Smooth muscle cell of the brain vasculature (primary cell): Measurements from ENCODE around the gene CNNM3.
"Not testable (repeated sequence)": the region's sequence is repeated elsewhere in the genome, so short reads cannot be mapped to it uniquely, and the experiment has no call there.

Experiments used
- DNase-seq: peaks from one replicate; pipeline ENCODE4 v3.0.0-alpha.2; 2012; ENCODE audit warnings: low read depth, low spot score

The CNNM3 gene

DNA sequence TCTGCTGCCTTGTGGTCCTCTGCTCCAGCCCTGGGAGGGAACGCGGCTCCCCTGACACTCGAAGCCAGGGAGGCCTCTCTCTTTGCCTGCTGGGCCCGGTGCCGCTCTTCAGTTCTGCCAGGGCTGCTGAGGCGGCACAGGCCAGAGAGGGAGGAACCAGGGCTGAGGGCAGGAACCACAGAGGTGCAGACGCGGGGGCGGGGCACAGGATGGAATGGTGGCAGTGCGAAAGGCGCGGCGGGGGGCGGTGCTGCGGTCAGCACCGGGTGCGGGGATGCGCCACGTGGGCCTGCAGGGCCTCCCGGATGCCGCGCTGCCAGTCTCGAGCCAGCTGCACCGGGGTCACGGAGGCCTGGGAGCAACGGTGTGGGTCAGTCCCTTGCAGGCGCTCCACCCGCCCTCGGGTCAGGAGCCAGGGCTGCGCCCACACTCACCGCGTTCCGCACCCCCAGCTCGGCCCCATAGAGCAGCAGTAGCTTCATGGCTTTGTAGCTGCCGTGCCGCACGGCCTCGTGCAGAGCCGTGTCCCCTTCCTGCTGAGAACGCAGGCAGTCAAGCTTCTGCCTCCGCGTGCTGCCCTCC is 23.3 kb downstream of the CNNM3 start:
- no peak for DNase-seq

DNA sequence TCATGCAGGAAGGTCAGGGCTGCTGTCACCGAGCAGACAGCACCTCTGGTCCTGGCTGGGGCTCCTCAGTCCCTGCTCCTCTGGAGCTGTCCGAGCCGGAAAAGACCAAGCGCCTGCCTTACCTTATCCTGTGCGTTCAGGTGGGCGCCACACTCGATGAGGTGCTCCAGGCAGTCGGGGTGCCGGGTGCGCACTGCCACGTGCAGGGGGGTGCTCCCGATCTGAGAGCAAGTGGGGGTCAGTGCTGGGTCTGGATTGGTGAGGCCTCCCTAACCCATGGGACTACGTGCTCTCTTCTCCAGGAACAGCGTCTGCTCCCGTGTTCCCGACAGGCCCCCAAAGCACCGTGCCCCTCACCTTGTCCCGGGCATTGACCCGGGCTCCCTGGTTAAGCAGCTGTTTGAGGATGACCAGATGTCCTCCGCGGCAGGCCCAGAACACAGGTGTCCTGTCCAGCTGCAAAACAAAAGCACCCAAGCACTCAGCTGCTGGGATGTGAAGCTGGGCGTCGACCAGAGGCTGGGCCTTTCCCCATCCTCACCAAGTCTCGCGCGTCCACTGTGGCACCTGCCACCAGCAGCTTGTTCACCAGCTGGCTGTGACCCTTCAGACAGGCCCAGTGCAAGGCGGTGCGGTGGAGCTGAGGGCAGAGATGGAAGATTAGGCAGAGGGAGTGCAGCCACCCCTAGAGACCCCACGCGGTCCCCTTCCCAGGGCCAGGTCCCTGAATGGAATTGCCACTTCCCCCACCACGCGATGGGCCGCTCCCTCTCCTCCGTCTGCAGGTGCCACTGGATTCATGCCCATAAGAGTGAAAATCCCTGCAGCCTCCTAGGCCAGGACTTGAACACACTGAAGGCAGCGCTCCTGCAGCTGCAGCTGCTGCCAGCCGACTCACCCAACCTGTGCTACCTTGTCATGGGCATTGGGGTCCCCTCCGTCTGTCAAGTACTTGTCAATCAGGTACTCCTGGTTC is 24.1 kb downstream of the CNNM3 start:
- DNase-seq: no peak

DNA sequence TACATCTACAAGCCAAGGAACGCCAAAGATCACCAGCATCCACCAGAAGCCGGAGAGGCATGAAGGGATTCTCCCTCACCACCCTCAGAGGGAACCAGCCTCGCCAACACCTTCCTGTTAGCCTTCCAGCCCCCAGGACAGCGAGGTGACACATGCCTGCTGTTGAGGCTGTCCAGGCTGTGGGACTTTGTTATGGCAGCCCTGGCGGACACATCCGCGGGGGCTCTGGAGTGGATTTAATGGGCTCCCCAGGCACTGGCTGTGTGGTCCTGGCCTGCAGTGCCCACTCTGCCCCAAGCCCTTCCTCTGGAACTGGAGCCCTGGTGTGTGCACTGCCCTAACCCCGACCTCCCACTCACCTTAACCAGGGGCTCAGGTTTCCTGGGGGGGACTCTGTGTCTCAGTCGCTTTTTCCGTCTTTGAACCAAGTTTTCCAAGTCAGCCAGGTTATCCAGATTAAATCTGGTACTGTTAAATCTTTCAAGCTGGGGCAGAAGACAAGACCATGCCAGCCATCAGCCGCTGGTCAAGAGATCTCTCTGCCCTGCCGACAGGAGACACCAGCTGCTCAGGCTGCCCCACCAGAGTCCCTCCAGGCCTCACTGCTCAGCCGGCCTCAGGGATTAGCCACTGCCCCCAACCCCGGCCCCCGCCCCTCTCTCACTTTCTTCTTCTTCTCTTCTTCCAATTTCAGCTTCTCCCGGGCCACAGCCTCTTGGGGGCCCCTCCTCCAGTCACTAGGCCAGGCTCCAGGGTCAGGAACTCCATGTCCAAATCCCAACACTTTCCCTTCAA is 25.8 kb downstream of the CNNM3 start:
- no peak for DNase-seq

DNA sequence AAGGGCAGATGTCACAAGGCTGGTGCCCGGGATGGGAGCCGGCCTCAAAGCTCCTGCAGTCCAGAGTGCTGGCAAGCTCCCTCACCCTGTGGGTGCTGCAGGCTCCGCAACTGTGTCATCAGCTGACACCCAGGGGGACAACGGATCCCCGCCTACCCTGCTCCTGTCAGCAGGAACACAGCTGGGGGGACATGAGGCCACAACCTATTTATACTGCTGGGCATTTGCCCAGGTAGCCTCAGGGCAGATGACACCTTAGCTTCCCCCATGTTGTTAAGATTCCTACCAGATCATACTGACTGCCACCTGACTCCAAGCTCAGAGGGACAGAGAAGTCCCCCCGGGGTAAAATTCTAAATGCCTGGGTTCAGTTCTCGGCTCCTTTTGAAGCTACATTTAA is 26.5 kb downstream of the CNNM3 start:
- no peak for DNase-seq

DNA sequence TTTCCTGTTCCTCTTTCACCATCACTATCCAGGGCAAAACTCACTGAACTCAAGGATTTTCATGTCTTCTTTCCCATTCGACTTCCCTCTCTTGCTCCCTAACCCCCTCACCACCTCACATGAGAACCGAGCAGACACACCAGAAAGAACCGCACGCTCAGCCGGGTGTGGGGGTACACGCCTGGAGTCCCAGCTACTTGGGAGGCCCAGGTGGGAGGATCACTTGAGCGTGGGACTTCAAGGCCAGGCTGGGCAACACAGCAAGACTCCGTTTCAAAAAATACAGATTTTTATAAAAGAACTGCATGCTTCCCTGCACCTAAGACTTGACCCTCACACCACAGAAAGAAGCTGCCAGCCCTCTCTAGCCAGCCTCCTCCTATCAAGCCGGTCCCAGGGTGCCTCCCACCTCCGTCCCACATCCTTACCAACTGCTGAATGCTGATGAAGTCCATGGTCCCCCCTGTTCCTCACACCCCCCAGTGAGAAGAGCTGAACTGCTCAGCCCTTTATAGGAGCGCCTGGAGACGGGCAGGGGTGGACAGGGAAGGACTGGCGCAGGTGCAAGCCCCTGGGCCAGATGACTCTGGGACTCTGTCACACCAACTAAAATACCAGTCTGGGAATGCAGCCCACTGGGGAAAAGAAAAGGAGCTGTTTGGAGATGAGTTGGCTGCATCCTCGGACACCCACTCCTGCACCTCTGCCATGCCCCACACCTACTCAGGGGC is 27.6 kb downstream of the CNNM3 start, which contains the start of gene ANKRD23:
Gene ANKRD23 (minus strand): TSS at position 484 of the 731 bp plus-strand sequence. CDS start 29 bp downstream, at position 455.
- DNase-seq: no peak

DNA sequence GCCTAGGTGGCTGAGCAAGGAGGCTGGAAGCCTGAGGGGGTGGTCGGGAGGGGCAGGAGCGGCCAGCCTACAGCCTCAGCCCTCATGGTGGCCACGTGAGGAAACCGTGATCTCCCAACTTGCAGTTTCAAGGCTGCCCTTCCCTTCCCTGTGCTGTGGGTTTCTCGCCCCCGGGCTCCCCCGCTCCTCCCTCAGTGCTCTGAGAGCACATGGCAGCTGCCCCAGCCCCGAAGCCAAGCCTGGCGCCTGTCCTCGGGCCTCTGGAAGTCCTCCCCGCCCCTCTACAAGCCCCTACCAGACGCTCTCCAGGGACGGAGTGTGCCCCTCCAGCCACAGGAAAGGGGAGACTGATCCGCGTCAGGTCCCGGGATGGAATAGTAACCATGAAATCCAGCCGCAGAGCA is 28.3 kb downstream of the CNNM3 start:
- no peak for DNase-seq

DNA sequence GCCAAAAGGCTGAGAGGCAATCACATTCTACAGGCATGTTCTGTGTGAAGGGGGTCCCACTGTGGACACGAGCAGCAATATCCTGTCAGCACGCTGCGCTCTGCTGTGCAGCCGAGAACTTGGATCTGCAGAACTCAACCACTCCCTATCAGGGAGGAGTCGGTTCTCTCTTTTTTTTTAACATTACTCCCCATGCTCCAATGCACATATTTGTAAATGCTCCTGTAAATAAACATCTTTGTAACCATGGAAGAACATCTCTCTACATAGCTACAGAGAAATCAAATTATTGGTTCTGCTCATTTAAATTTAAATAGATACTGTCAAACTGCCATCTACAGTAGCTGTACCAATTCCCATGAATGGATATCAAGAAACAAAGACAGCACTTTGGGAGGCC is 30.8 kb downstream of the CNNM3 start:
- DNase-seq: no peak

DNA sequence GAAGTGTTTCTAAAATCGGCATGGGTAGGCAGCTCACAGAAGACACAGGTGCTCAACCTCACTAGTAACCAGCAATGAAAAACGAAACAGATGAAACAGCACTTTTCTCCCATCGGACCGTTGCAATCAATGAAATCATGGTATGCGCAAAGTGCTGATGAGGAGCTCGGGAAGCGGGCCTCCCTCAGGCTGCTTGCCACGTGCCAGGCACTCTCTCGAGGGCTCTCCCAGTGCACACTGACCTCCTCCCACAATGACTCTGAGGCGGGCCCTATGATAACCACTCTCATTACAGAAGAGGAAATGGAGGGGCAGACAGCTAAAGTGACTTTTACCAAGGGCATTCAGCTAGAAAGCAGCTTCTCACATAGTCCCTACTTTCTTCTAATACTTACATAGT is 31.5 kb downstream of the CNNM3 start:
- no peak for DNase-seq

DNA sequence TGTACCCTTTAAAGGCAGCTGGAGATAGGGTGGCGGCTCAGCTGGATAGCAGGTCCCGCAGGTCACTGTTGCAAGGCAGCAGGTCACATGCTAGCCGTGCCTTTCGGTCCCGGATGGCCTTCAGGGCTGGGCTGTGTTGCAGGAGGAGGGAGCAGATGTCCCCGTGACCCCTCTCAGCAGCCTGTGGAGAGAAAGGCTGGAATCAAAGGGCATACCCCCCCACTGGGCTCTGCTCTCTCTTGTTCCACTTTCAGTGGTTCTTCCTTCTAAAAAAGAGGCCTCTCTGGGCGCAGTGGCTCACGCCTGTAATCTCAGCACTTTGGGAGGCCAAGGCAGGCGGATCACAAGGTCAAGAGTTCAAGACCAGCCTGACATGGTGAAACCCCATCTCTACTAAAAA is 32.2 kb downstream of the CNNM3 start:
- DNase-seq: no peak

DNA sequence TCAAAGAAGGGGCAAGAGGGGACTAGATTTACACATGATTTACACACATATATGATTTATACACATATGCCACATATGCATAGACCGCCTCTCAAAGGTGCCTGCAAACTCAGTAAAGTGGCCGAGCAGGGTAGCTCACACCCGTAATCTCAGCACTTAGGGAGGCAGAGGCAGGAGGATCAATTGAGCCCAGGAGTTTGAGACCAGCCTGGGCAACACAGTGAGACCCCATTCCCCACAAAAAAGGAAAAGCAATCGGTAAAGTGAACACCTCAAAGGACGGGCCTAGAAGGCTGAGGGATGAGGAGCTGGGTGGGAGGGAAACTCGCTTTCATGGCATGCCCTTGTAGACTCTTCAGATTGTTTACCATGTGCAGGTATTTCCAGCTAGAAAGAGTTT is 36.6 kb downstream of the CNNM3 start:
- DNase-seq: no peak

DNA sequence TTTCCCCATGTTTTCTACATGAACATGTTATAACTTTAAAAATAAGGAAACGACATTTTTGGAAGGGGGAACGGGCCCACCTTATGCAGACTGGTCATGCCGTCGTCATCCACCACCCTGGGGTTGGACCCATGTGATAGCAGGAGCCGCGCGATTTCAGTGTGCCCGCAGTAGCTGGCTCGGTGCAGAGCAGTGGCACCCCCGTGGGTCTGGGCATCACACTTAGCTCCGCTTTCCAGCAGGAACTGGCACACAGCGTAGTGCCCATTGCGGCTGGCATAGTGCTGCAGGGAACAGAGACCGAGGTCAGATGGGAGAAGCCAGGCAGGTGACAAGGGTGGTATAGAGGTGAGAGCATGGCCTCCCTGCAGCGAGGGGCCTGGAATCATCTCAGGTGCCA is 37.3 kb downstream of the CNNM3 start:
- no peak for DNase-seq

DNA sequence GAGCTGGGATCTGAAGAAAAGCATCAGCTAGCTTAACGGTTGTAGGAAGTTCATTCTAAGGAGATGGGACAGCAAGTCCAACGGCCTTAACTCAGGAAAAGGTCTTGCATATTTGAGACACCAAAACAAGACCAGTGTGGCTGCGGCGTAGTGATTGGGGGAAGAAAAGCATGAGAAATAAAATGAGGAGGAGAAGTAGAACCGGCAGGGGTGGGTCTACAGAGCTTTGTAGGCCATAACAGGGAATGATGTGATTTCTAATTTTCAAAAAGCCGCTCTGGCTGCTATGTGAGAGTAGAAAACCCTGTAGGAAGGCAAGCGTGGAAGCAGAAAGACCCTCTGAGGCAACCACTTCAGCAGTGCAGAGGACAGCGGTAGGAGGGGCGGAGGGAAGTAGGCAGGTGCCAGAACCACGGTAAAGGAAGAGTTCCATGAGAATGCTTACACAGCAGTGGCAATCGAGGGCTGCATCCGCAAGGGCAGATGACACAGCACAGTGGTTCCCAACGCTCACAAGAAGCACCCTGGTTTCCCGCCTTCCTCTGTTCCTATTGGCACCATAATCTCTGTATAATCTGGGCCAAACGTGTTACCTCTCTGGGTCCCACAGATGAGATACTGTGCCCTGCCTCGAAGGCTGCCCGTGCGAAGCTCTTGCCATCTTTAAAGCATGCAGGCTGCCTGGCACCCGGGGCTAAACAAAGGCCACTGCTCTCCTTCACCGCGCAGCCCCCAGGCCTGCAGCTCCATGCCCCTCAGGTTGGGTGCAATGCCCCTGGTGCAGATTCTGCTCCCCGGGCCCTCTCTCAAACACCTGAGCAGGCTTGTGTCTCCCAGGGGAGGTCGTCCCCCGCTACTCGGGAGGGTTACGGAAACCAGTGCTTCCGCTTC is 41.0 kb downstream of the CNNM3 start:
- DNase-seq: no peak

DNA sequence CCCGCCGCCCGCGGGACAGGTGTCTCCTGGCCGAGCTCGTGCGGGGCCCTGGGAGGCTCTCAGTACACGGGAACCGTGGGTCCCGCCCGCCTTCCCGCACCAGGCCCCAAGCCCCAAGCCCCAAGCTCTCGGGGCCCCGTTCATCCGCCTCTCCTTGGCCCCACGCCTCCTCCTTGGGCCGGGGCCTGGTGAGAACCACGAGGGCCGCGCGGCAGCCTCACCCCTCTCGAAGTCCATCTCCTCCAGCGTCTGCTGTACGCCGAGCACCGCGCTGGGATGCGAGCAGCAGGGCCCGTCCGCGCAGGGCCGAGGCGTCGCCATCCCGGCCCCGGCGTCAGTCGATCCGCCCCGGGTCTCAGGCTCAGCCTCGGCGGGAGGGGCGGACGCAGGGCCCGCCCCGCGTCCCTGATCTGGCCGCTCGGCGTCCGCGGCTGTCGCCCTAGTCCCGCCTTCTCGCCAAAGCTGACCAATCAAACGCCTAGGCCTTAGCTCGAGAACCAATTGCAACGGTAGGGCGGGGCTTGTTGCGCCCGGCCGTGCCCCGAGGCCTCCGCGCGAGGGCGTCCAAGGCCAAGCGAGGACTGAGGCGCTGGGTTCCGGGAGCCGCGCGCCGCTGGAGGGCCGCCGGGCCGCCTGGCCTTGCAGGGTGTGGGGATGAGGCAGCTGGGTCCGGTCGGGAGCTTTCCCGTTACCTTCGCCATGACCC is 41.8 kb downstream of the CNNM3 start, which contains the start of gene ANKRD39:
Gene ANKRD39 (minus strand): TSS at position 350 of the 706 bp plus-strand sequence. CDS start 29 bp downstream, at position 321.
- DNase-seq: peak; percentile 97

DNA sequence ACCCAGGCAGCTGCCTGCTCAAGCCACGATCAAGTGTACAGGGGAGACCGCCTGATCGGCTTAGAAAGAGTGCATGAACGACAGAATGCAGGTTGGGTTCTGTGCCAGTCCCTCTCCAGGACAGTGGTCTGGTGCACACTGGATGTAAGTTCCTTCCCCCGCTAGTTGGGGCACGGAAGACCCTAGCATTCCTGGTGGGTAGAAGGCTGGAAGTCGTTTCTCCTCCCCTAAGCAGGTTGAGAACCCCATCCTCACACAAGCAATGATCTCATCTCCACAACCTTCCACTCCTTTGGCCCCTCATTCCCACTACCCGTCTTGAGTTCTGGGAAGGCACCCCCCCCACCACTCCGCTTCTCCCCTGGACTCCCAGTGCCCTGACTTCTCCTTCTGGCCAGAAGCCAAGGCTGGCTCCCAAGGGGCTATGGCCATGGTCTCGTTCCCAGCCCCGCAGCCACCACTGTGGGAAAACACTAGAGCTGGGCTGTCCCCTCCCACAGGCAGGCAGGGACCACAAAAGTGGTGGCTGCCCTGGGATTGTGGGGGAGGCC is 43.1 kb downstream of the CNNM3 start:
- no peak for DNase-seq

DNA sequence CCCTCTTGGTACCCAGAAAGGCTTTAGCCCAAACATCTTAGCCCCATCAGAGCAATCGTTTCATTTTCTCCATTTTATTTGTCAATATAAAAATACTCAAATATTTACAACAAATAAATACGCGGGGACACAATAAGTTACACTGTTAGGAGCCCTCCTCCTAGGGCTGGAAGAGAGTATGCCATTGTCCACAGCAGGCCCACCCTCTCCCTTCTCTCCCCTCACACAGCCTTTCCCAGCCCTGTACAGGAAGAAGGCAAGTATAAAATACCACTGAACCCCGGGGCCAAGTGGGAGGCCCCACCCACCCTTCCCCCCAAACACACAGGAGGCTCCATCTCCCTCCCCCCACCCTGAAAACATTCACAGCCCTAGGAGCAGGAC is 43.6 kb downstream of the CNNM3 start:
- DNase-seq: no peak

DNA sequence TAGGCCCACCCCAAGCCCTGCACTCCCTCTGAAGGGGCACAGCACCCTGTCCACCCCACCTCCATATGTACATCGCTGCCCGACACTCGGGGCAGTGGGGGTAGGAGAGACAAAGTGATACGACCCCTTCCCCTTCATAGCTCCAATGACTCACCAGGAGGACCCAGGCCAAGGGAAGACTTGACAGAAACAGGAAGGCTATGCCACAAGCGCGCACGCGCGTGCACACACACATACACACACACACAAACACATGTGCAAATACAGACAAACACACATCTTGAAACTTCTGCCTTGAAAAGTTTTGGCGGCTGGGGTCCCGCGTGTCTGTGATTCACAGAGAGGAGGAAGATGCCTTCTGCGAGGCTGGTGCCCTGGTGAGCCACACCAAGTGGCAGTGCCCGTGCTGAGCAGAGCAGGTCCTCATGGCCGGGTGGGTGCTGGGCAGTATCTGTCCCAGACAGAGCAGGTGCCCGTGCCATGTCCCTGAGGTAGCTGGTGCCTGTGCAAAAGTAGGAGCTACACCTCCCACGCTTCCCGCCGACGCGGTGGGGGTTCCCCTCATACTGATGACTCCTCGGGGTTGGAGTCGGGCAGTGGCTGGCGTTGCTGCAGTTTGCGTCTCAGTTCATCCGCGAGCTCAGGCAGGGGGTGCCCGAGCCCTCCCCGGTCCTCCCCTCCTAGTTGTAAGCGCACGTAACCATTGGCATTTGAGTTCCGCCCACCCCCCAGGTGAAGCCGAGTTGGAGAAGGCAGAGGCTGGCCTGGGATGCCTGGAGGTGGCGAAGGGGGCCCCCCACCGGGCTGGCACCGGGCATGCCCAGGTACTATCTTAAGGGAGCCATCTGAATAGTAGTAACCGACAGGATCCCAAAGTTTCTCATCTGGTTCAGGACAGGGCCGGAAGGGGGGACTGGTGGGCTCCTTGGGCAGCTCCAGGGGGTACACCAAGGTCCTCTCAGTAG is 44.3 kb downstream of the CNNM3 start:
- DNase-seq: no peak

DNA sequence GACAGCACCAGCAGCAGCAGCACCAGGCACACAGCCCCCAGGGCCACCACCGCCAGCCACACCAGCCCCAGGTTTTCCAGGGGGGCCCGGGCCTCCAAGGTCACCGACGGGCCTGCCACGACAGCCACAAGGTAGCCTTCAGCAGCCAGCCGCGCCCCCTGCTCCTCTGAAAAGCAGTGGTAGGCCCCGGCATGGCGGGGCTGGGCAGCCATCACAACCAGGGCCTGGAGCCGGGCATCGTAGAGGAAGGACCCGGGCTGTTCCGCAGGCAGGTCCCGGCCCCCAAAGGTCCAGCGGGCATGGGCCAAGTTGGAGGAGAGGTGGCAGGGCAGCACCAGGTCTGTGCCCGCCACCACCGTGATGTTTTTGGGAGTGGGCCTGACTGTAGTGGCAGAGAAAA is 45.0 kb downstream of the CNNM3 start:
- no peak for DNase-seq

DNA sequence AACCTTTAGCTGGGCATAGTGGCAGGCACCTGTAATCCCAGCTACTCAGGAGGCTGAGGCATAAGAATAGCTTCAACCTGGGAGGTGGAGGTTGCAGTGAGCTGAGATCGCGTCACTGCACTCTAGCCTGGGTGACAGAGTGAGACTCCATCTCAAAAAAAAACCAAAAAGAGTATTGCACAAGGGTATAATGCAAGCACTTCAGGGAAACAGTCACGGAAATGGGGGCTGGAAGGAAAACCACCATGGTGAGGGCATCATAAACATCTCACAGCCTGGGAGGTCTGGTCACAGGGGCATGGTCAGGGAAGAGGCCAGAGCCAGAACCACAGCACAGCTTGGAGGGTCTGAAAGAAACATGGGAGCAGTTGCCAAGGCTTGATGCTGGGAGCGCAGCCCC is 47.0 kb downstream of the CNNM3 start:
- not testable (repeated sequence) for DNase-seq
